C4-2B (cell line): ENCODE results near the gene TP73.

Source experiments
- CTCF ChIP-seq: fragments of 450-650 bp; conservative IDR thresholded peaks from 2 replicates; pipeline ENCODE4 v1.5.1; 2017; ENCODE audit warnings: mild to moderate bottlenecking
- ZFX ChIP-seq: fragments of 450-650 bp; IDR thresholded peaks from 2 replicates; pipeline ENCODE4 v1.6.1; 2017

- TF ChIP-seq CTCF, result peak; percentile 92
- no peak for TF ChIP-seq ZFX
Measured at GRCh38 chr1:3695326-3696217, 43.3 kb downstream of the TP73 start.
